ENCODE results near the gene CDH13. TPM values are rescaled to one million over a fixed set of nuclear protein-coding genes. Genes with fewer than 3 reads are reported as not detected.

The CDH13 gene
- total RNA-seq, 2 donors from 2014 or later: not detected

DNA sequence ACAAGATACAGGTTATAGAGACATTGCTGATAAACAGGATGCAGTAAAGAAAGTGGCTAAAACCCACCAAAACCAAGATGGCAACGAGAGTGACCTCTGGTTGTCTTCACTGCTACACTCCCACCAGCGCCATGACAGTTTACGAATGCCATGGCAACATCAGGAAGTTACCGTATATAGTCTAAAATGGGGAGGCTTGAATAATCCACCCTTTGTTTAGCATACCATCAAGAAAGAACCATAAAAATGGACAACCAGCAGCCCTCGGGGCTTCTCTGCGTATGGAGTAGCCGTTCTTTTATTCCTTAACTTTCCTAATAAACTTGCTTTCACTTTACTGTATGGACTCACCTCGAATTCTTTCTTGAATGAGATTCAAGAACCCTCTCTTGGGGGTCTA lies 21.7 kb upstream of the CDH13 start:
- H3K27ac Mint-ChIP-seq: no peak overlapping the region
- H3K4me3 Mint-ChIP-seq: no peak overlapping the region
- H3K9me3 Mint-ChIP-seq: peaks cover 0 to 2% of the 10 kb centered on the region in 2 donors
- peaks cover 6% of the 10 kb centered on the region for H3K27me3 Mint-ChIP-seq (ENCODE audit: low read depth)
- no peak for ATAC-seq (replicated peaks in 1 of 2)
- no peaks in the 10 kb centered on the region for H3K4me1 Mint-ChIP-seq (ENCODE audit: low read depth)
- no peak for DNase-seq
- H3K36me3 Mint-ChIP-seq (ENCODE audit: insufficient read depth in 2 of 2): no peaks in the 10 kb centered on the region

DNA sequence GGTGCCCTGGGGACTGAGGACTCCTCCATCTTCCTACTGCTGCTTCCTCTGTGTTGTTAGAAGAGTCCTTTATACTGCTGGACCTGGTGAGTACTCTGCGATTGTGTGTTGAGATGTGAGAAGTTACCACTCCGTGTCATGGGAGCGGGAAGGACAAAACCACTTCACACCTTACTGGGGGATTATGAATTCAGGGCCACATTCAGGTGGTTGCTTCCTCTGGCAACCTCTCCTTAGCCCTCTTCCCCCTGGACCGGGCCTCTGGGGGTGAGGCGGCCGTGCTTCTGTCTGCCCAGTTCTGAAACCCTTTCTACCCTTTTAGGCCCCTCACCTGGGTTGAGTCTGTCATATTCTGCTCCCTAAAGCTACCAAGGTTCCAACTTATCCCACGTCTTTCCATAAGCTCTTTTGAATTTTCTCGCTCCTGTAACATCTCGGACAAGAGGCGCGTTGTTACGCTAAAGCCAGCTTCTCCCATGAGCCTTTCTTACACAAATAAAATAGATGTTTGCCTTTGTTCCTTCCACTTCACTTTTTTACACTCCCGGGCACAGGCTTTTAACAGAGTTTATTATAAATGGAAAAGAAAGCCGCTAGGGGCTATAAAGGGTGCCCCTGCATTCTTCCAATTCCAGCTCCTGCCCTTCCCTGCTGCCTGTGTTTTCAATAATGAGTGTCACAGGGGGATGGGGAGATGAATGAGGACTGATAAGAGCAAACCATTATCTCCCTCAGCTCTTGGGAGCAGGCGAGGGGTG lies 20.7 kb upstream of the CDH13 start:
- no peak for ATAC-seq (replicated peaks in 1 of 2)
- Mint-ChIP-seq H3K4me1 (ENCODE audit: low read depth) (no peaks in the 10 kb centered on the region), H3K36me3 (ENCODE audit: insufficient read depth in 2 of 2) (no peaks in the 10 kb centered on the region), H3K9me3 (no peaks in the 10 kb centered on the region), H3K27ac (no peak overlapping the region), H3K4me3 (no peak overlapping the region), H3K27me3 (ENCODE audit: low read depth) (peaks cover 6% of the 10 kb centered on the region)
- no peak for DNase-seq

DNA sequence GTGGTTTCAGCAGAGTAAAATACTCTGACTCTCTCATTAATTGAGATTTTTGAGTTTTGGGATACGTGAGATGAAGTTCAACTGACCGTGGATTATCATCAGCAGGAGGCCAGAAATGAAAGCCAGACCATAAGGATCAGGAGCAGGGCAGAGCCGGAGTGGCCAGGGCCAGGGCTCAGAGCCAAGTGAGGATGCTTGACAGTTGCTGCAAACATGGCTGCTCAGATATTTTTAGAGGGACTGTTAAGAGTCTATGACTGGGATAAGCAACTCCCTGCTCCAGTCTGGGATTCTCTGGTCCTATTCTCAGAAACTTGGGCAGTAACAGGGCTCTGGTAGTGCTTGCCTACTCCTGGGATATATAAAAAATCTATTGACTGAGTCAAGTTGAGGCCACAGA lies 17.6 kb upstream of the CDH13 start:
- DNase-seq: no peak
- Mint-ChIP-seq H3K4me3 (no peak overlapping the region), H3K36me3 (ENCODE audit: insufficient read depth in 2 of 2) (no peaks in the 10 kb centered on the region), H3K4me1 (ENCODE audit: low read depth) (no peaks in the 10 kb centered on the region), H3K27me3 (ENCODE audit: low read depth) (peaks cover 6% of the 10 kb centered on the region), H3K9me3 (no peaks in the 10 kb centered on the region), H3K27ac (no peak overlapping the region)
- ATAC-seq (replicated peaks in 1 of 2): no peak

GRCh38 chr16:82612263-82612662 lies 14.5 kb upstream of the CDH13 start:
- no peak for DNase-seq
- no peak overlapping the region for H3K4me3 Mint-ChIP-seq
- ATAC-seq (replicated peaks in 1 of 2): no peak
- H3K4me1 Mint-ChIP-seq (ENCODE audit: low read depth): no peaks in the 10 kb centered on the region
- H3K27me3 Mint-ChIP-seq (ENCODE audit: low read depth): peaks cover 5% of the 10 kb centered on the region
- no peak overlapping the region for H3K27ac Mint-ChIP-seq
- H3K9me3 Mint-ChIP-seq: no peaks in the 10 kb centered on the region
- no peaks in the 10 kb centered on the region for H3K36me3 Mint-ChIP-seq (ENCODE audit: insufficient read depth in 2 of 2)

GRCh38 chr16:82616356-82616755 lies 10.4 kb upstream of the CDH13 start:
- no peak overlapping the region for H3K4me3 Mint-ChIP-seq
- H3K9me3 Mint-ChIP-seq: peaks cover 0 to 3% of the 10 kb centered on the region in 2 donors
- DNase-seq (no peak), ATAC-seq (replicated peaks in 1 of 2) (no peak)
- H3K36me3 Mint-ChIP-seq (ENCODE audit: insufficient read depth in 2 of 2): no peaks in the 10 kb centered on the region
- peaks cover 5% of the 10 kb centered on the region for H3K27me3 Mint-ChIP-seq (ENCODE audit: low read depth)
- H3K27ac Mint-ChIP-seq: no peak overlapping the region
- H3K4me1 Mint-ChIP-seq (ENCODE audit: low read depth): no peaks in the 10 kb centered on the region

DNA sequence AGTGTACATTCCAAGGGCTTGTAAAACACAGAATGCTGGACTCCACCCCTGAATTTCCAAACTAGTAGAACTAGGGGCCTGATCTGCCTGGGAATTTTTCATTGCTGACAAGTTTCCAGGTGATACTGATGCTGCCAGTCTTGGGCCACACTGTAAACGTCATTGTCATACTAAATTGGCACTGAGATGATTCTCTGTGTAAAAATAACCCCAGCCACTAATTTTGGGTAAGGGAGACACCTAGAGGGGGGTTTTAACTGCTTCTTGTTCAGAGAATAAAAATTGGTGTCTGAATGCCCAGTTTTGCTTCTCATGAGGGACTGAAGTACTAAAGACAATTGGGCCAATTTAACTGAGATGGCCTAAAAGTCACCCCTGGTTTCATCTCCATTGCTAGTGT lies 5.0 kb upstream of the CDH13 start:
- ATAC-seq (replicated peaks in 1 of 2): no peak
- Mint-ChIP-seq H3K27ac (no peak overlapping the region), H3K27me3 (ENCODE audit: low read depth) (peaks cover 38% of the 10 kb centered on the region), H3K4me3 (no peak overlapping the region), H3K9me3 (peaks cover 0 to 3% of the 10 kb centered on the region in 2 donors), H3K36me3 (ENCODE audit: insufficient read depth in 2 of 2) (no peaks in the 10 kb centered on the region), H3K4me1 (ENCODE audit: low read depth) (no peaks in the 10 kb centered on the region)
- no peak for DNase-seq

GRCh38 chr16:82623241-82623640 lies 3.5 kb upstream of the CDH13 start:
- DNase-seq (no peak), ATAC-seq (replicated peaks in 1 of 2) (no peak)
- no peaks in the 10 kb centered on the region for H3K4me1 Mint-ChIP-seq (ENCODE audit: low read depth)
- no peaks in the 10 kb centered on the region for H3K36me3 Mint-ChIP-seq (ENCODE audit: insufficient read depth in 2 of 2)
- H3K4me3 Mint-ChIP-seq: no peak overlapping the region
- H3K27ac Mint-ChIP-seq: no peak overlapping the region
- peaks cover 43% of the 10 kb centered on the region for H3K27me3 Mint-ChIP-seq (ENCODE audit: low read depth)
- peaks cover 0 to 3% of the 10 kb centered on the region in 2 donors for H3K9me3 Mint-ChIP-seq

- H3K27ac Mint-ChIP-seq: no peak overlapping the region
- H3K27me3 Mint-ChIP-seq (ENCODE audit: low read depth): peaks cover 64% of the 10 kb centered on the region
- DNase-seq (no peak), ATAC-seq (replicated peaks in 1 of 2) (no peak)
- H3K4me1 Mint-ChIP-seq (ENCODE audit: low read depth): peaks cover 6% of the 10 kb centered on the region
- H3K4me3 Mint-ChIP-seq: no peak overlapping the region
- H3K9me3 Mint-ChIP-seq: no peaks in the 10 kb centered on the region
- no peaks in the 10 kb centered on the region for H3K36me3 Mint-ChIP-seq (ENCODE audit: insufficient read depth in 2 of 2)
Observed at GRCh38 chr16:82625066-82625968, 1.5 kb upstream of the CDH13 start.

DNA sequence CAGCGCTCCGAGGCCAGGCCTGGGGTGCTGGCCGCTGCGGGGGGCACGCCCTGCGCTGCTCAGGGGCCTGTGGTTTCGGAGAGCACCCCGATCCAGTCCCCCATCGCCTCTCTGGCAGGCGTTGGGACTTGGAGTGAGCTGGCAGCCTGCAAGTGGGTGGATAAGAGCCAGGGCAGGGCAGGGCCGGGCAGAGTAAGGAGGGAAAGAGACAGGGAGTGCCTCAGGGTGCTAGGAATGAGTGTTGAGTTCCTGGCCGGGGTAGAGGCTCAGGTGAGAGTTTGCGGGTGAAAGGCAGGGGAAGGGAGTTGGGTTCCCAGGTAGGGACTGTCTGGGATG lies 1.3 kb downstream of the CDH13 start:
- no peak for ATAC-seq (replicated peaks in 1 of 2)
- Mint-ChIP-seq H3K9me3 (no peaks in the 10 kb centered on the region), H3K27ac (no peak overlapping the region)

DNA sequence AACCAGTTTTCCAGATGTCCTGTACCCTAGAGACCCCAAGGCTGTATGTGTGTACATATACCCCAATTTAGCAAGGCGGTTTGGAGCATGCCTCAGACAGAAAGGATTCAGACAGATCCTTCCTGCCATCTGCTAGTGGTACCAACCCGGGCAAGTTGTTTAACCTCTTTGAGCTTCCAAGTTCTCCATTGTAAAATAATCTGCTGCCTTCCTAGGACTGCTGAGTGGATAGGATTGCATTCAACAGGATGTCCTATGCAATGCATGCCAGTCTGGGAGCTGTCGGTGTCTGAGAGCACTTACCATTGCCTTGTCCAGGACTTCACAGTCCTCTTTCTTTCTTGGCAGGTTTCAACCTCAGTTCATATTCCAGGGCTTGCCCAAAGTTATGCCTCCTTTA lies 1.9 kb downstream of the CDH13 start:
- H3K27me3 Mint-ChIP-seq (ENCODE audit: low read depth): peaks cover 52% of the 10 kb centered on the region
- H3K4me3 Mint-ChIP-seq: no peak overlapping the region
- ATAC-seq (replicated peaks in 1 of 2) (no peak), DNase-seq (no peak)
- no peaks in the 10 kb centered on the region for H3K36me3 Mint-ChIP-seq (ENCODE audit: insufficient read depth in 2 of 2)
- no peak overlapping the region for H3K27ac Mint-ChIP-seq
- no peaks in the 10 kb centered on the region for H3K9me3 Mint-ChIP-seq
- peaks cover 6% of the 10 kb centered on the region for H3K4me1 Mint-ChIP-seq (ENCODE audit: low read depth)

More for the DNA sequence above, 1.3 kb downstream of the CDH13 start:
- Mint-ChIP-seq H3K4me3 (no peak overlapping the region), H3K36me3 (ENCODE audit: insufficient read depth in 2 of 2) (no peaks in the 10 kb centered on the region), H3K4me1 (ENCODE audit: low read depth) (peaks cover 6% of the 10 kb centered on the region), H3K27me3 (ENCODE audit: low read depth) (peaks cover 58% of the 10 kb centered on the region)
- no peak for DNase-seq

DNA sequence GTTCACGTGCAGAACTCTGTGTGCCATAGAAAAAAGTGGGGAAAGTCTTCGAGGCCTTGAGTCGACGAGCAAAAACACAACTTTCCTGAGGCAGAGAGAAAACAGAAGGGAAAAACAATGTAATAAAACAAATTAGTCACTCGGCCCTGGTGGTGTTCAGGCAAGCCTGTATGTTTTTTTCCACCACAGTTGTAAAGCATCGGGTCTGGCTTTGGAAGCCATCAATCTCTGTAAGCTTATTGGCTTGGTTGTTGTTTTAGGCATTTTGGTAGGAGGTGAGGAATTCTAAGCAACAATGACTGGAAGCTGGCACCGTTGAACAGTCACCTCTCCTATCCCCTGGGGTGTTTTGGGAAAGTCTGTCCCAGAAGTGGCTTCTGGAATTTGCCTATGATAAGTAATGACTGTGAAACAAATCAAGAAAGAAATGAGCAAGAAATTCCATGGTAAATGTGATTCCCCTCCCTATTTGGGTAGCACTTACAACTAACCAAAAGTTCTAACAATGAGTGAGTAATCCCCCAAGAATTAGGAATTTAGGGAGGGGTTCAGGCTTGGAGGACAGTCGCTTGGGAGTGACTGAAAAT lies 2.8 kb downstream of the CDH13 start:
- H3K27ac Mint-ChIP-seq: no peak overlapping the region
- no peak for ATAC-seq (replicated peaks in 1 of 2)
- no peaks in the 10 kb centered on the region for H3K36me3 Mint-ChIP-seq (ENCODE audit: insufficient read depth in 2 of 2)
- H3K27me3 Mint-ChIP-seq (ENCODE audit: low read depth): peaks cover 51% of the 10 kb centered on the region
- H3K4me3 Mint-ChIP-seq: no peak overlapping the region
- no peaks in the 10 kb centered on the region for H3K9me3 Mint-ChIP-seq
- DNase-seq: no peak
- H3K4me1 Mint-ChIP-seq (ENCODE audit: low read depth): peaks cover 6% of the 10 kb centered on the region

GRCh38 chr16:82630219-82630618 lies 3.5 kb downstream of the CDH13 start:
- H3K9me3 Mint-ChIP-seq: peaks cover 0 to 2% of the 10 kb centered on the region in 2 donors
- DNase-seq (no peak), ATAC-seq (replicated peaks in 1 of 2) (no peak)
- peaks cover 51% of the 10 kb centered on the region for H3K27me3 Mint-ChIP-seq (ENCODE audit: low read depth)
- H3K27ac Mint-ChIP-seq: no peak overlapping the region
- no peaks in the 10 kb centered on the region for H3K36me3 Mint-ChIP-seq (ENCODE audit: insufficient read depth in 2 of 2)
- H3K4me1 Mint-ChIP-seq (ENCODE audit: low read depth): peaks cover 13% of the 10 kb centered on the region
- no peak overlapping the region for H3K4me3 Mint-ChIP-seq

GRCh38 chr16:82630688-82631087 lies 3.9 kb downstream of the CDH13 start:
- H3K9me3 Mint-ChIP-seq: peaks cover 0 to 2% of the 10 kb centered on the region in 2 donors
- DNase-seq (no peak), ATAC-seq (replicated peaks in 1 of 2) (no peak)
- H3K4me1 Mint-ChIP-seq (ENCODE audit: low read depth): peaks cover 17% of the 10 kb centered on the region
- no peak overlapping the region for H3K27ac Mint-ChIP-seq
- H3K4me3 Mint-ChIP-seq: no peak overlapping the region
- H3K27me3 Mint-ChIP-seq (ENCODE audit: low read depth): peaks cover 47% of the 10 kb centered on the region
- no peaks in the 10 kb centered on the region for H3K36me3 Mint-ChIP-seq (ENCODE audit: insufficient read depth in 2 of 2)

Measured in activated T-cell treated with anti-CD3 and anti-CD28 coated beads, Interleukin-2, amount 50 U/mL, for 72 hours (primary cell).